Endothelial cell (in vitro differentiated cells): ENCODE measurements around the gene TOE1. TPM values are rescaled to one million over a fixed set of nuclear protein-coding genes. Genes with fewer than 3 reads are reported as not detected.

Experiments used
- DNase-seq: peaks from one replicate; pipeline ENCODE4 v3.0.0; 2021; ENCODE audit warnings: low spot score
- H3K27ac Mint-ChIP-seq: one replicate; pipeline ENCODE4 v1.8.0; 2021; ENCODE audit warnings: mixed read lengths, inconsistent platforms; ENCODE audit not compliant: unreplicated experiment
- H3K27me3 Mint-ChIP-seq: one replicate; pipeline ENCODE4 v1.8.0; 2021; ENCODE audit warnings: mild to moderate bottlenecking, moderate library complexity, mixed read lengths, inconsistent platforms; ENCODE audit not compliant: unreplicated experiment
- H3K36me3 Mint-ChIP-seq: one replicate; pipeline ENCODE4 v1.8.0; 2021; ENCODE audit warnings: mild to moderate bottlenecking, low read depth, mixed read lengths, inconsistent platforms; ENCODE audit not compliant: unreplicated experiment
- H3K4me1 Mint-ChIP-seq: one replicate; pipeline ENCODE4 v1.8.0; 2021; ENCODE audit warnings: mild to moderate bottlenecking, mixed read lengths, inconsistent platforms; ENCODE audit not compliant: unreplicated experiment
- H3K4me3 Mint-ChIP-seq: one replicate; pipeline ENCODE4 v1.8.0; 2021; ENCODE audit warnings: mild to moderate bottlenecking, mixed read lengths, inconsistent platforms; ENCODE audit not compliant: unreplicated experiment
- H3K9me3 Mint-ChIP-seq: one replicate; pipeline ENCODE4 v1.8.0; 2021; ENCODE audit warnings: mixed read lengths, inconsistent platforms; ENCODE audit not compliant: unreplicated experiment
- CTCF ChIP-seq: fragments of 200-600 bp; sonication (generic); IDR thresholded peaks from one replicate; pipeline ENCODE4 v1.5.0; 2021; ENCODE audit warnings: antibody characterized with exemption; ENCODE audit not compliant: unreplicated experiment
- total RNA-seq: library from RNA; stranded (reverse); fragmentation: NEBNext Ultra II Directional; extraction: Animal tissue kit (Norgen Biotek cat#: 25700); gene quantifications from one replicate; pipeline ENCODE4 v1.2.1, GENCODE V29; 2021; ENCODE audit not compliant: unreplicated experiment

TOE1 gene
- total RNA-seq, 1 donor from 2014 or later, result 9.7 TPM

GRCh38 chr1:45326627-45327623, 13.0 kb upstream of the TOE1 start, which contains the start of gene HPDL:
TSS of gene HPDL (plus strand) at chr1:45326895. CDS start at chr1:45327149, 254 bp downstream.
- Mint-ChIP-seq H3K9me3 (no peaks in the 10 kb centered on the region), H3K27me3 (peaks cover 9% of the 10 kb centered on the region), H3K4me1 (peaks cover 19% of the 10 kb centered on the region), H3K27ac (peak within 1 kb of the TSS; percentile 30), H3K36me3 (peaks cover 12% of the 10 kb centered on the region), H3K4me3 (peak within 1 kb of the TSS; percentile 82)
- TF ChIP-seq CTCF, result no peak
- peak; percentile 58 for DNase-seq

- no peak for TF ChIP-seq CTCF
- peak overlapping the region; percentile 19 for H3K4me3 Mint-ChIP-seq
- H3K4me1 Mint-ChIP-seq, result peaks cover 16% of the 10 kb centered on the region
- H3K36me3 Mint-ChIP-seq, result peaks cover 12% of the 10 kb centered on the region
- no peak for DNase-seq
- H3K27me3 Mint-ChIP-seq, result peaks cover 8% of the 10 kb centered on the region
- H3K9me3 Mint-ChIP-seq, result no peaks in the 10 kb centered on the region
- no peak overlapping the region for H3K27ac Mint-ChIP-seq
These were observed 12.1 kb upstream of the TOE1 start for GRCh38 chr1:45327644-45328515.

GRCh38 chr1:45328680-45329079, 11.3 kb upstream of the TOE1 start:
- peak overlapping the region; percentile 36 for H3K27ac Mint-ChIP-seq
- H3K9me3 Mint-ChIP-seq, result no peaks in the 10 kb centered on the region
- peak overlapping the region; percentile 19 for H3K4me3 Mint-ChIP-seq
- H3K4me1 Mint-ChIP-seq, result peaks cover 16% of the 10 kb centered on the region
- DNase-seq, result no peak
- no peak for TF ChIP-seq CTCF
- H3K36me3 Mint-ChIP-seq, result peaks cover 12% of the 10 kb centered on the region
- H3K27me3 Mint-ChIP-seq, result peaks cover 8% of the 10 kb centered on the region

GRCh38 chr1:45329445-45329844, 10.5 kb upstream of the TOE1 start:
- TF ChIP-seq CTCF, result no peak
- peaks cover 22% of the 10 kb centered on the region for H3K4me1 Mint-ChIP-seq
- no peaks in the 10 kb centered on the region for H3K9me3 Mint-ChIP-seq
- H3K27me3 Mint-ChIP-seq, result peaks cover 8% of the 10 kb centered on the region
- DNase-seq, result no peak
- H3K27ac Mint-ChIP-seq, result no peak overlapping the region
- H3K4me3 Mint-ChIP-seq, result no peak overlapping the region
- peaks cover 12% of the 10 kb centered on the region for H3K36me3 Mint-ChIP-seq
